Measurements from ENCODE around the gene INTS11. TPM values are rescaled to one million over a fixed set of nuclear protein-coding genes. Genes with fewer than 3 reads are reported as not detected.

The INTS11 gene
- 106 TPM for total RNA-seq

DNA sequence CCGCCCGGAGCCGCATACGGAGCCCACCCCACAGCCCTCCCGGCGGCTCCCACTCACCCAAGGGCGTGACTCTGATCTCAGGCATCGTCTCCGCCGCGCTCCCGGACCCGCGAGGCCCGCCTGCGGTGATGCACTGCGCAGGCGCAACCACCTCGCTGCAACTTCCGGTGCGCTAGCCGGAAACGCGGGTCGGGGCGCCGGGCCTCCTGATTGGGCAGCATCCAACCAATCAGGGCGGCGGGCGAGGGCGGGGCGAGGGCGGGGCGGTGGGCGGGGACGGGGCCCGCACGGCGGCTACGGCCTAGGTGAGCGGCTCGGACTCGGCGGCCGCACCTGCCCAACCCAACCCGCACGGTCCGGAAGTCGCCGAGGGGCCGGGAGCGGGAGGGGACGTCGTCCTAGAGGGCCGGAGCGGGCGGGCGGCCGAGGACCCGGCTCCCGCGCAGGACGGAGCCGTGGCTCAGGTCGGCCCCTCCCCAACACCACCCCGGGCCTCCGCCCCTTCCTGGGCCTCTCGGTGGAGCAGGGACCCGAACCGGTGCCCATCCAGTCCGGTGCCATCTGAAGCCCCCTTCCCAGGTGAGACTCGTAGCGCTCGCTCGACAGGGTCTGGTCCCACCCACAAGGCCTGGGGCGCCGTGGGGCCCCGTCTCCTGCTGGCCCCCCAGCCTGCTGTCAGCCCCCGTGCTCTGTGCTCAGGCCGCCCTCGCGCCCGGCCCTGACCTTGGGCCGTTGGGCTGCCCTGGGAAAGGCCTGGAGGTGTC is at the start of gene INTS11, which contains the start of gene CPTP:
TSS of gene INTS11 (minus strand) at position 137 of the 764 bp plus-strand sequence. CDS start at position 85, 52 bp downstream.
TSS of gene CPTP (plus strand) at position 279 of the 764 bp plus-strand sequence. CDS start 2,109 bp downstream, outside the sequence.

GRCh38 chr1:1358433-1359271 is 34.2 kb upstream of the INTS11 start, which contains the start of gene MXRA8:
MXRA8 (minus strand) TSS chr1:1358555; CDS start chr1:1358504, 51 bp downstream.

DNA sequence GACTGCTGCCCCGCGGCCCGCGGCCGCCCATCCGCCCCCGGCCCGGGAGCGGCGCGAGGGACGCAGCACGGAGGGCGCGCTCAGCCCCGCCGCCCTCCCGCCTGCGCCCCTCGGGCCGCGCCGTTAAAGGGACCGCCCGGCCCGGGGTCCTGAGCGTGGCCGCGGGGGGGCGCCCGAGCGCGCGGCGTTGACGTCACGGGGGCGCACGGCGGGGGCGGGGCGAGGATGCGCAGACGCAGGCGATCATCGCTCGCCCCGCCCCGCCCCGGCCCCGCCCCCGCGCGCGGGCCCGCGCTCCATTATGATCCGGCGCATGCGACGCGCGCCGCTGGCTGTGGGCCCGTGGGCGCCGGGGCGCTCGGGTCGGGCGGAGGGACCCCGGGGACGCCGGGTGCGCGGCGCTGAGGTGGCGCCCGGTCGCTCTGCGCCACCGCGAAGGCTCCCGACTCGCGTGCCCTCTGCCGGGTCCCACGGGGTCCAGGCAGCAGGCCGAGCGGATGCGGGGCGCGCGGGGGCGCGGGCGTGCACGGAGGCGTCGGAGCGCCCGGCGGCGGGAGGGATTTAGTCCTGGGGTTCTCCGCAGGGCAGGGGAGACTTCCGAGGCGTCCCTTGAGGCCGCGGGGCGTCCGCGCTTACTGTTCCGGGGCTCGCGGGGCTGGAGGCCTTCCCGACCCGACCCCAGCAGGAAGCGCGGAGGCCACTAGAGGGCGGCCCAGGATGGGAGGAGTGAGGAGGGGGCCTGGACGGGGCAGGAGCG is 25.0 kb upstream of the INTS11 start, which contains the start of gene DVL1:
TSS of gene DVL1 (minus strand) at position 163 of the 757 bp plus-strand sequence. CDS start 353 bp downstream, outside the sequence.

DNA sequence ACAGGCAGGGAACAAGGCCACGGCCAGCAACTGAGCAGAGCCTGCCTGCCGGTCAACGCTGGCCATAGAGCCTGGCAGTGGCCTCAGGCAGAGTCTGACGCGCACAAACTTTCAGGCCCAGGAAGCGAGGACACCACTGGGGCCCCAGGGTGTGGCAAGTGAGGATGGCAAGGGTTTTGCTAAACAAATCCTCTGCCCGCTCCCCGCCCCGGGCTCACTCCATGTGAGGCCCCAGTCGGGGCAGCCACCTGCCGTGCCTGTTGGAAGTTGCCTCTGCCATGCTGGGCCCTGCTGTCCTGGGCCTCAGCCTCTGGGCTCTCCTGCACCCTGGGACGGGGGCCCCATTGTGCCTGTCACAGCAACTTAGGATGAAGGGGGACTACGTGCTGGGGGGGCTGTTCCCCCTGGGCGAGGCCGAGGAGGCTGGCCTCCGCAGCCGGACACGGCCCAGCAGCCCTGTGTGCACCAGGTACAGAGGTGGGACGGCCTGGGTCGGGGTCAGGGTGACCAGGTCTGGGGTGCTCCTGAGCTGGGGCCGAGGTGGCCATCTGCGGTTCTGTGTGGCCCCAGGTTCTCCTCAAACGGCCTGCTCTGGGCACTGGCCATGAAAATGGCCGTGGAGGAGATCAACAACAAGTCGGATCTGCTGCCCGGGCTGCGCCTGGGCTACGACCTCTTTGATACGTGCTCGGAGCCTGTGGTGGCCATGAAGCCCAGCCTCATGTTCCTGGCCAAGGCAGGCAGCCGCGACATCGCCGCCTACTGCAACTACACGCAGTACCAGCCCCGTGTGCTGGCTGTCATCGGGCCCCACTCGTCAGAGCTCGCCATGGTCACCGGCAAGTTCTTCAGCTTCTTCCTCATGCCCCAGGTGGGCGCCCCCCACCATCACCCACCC is 6.9 kb upstream of the INTS11 start, which contains the start of gene TAS1R3:
TSS of gene TAS1R3 (plus strand) at position 213 of the 898 bp plus-strand sequence. CDS start at position 279, 66 bp downstream.

GRCh38 chr1:1307923-1308755 is 16.3 kb downstream of the INTS11 start, which contains the start of the genes ACAP3 and PUSL1:
ACAP3 (minus strand) TSS chr1:1307930; CDS start chr1:1307815, 115 bp downstream.
PUSL1 (plus strand) TSS chr1:1308597; CDS start chr1:1308644, 47 bp downstream.

GRCh38 chr1:1273512-1274298 is 50.8 kb downstream of the INTS11 start, which contains the start of gene UBE2J2:
UBE2J2 (minus strand) TSS chr1:1273854; CDS start chr1:1267992, 5,862 bp downstream.

Small RNA genes lying within 50 kb of the gene (small RNA-seq; reads per million reads assigned to genes)
- gene MIR6726 (ENCODE audit: low replicate concordance) = not detected

Other genes with a start within 250 kb of the INTS11 start
- gene C1orf159, start 208.6 kb downstream of the INTS11 start, total RNA-seq = 12.2 TPM
- gene TTLL10, start 150.8 kb downstream of the INTS11 start, total RNA-seq = 0.76 TPM
- gene TNFRSF18, start 118.1 kb downstream of the INTS11 start, total RNA-seq = 1.2 TPM
- 3.3 TPM for gene TNFRSF4, start 110.5 kb downstream of the INTS11 start, total RNA-seq
- gene SDF4, start 92.7 kb downstream of the INTS11 start, total RNA-seq = 94.4 TPM
- 16.0 TPM for gene B3GALT6, start 92.4 kb downstream of the INTS11 start, total RNA-seq
- gene C1QTNF12, start 77.9 kb downstream of the INTS11 start, total RNA-seq = 5.3 TPM
- gene UBE2J2, start 50.8 kb downstream of the INTS11 start, total RNA-seq = 49.3 TPM
- gene SCNN1D, start 44.2 kb downstream of the INTS11 start, total RNA-seq = 7.1 TPM
- 33.9 TPM for gene ACAP3, start 16.7 kb downstream of the INTS11 start, total RNA-seq
- 20.3 TPM for gene PUSL1, start 16.1 kb downstream of the INTS11 start, total RNA-seq
- gene CPTP, start 142 bp upstream of the INTS11 start, total RNA-seq = 15.9 TPM
- gene TAS1R3, start 6.6 kb upstream of the INTS11 start, total RNA-seq = 1.1 TPM
- gene DVL1, start 24.8 kb upstream of the INTS11 start, total RNA-seq = 51.4 TPM
- gene MXRA8, start 33.9 kb upstream of the INTS11 start, total RNA-seq = 142 TPM
- 74.3 TPM for gene AURKAIP1, start 50.5 kb upstream of the INTS11 start, total RNA-seq
- gene CCNL2, start 74.7 kb upstream of the INTS11 start, total RNA-seq = 245 TPM
- gene MRPL20, start 82.6 kb upstream of the INTS11 start, total RNA-seq = 80.8 TPM
- gene ANKRD65, start 96.6 kb upstream of the INTS11 start, total RNA-seq = 6.9 TPM
- 54.3 TPM for gene VWA1, start 111.0 kb upstream of the INTS11 start, total RNA-seq
- 5.8 TPM for gene ATAD3C, start 125.0 kb upstream of the INTS11 start, total RNA-seq
- gene ATAD3B, start 147.1 kb upstream of the INTS11 start, total RNA-seq = 16.4 TPM
- 22.3 TPM for gene ATAD3A, start 187.5 kb upstream of the INTS11 start, total RNA-seq
- 6.3 TPM for gene TMEM240, start 216.0 kb upstream of the INTS11 start, total RNA-seq

Measured in metanephros (tissue), 2 donors.